Measurements from ENCODE around the gene AP2A1.

GRCh38 chr19:49829200-49829599 lies 62.4 kb downstream of the AP2A1 start:
- TF ChIP-seq CTCF (IDR thresholded peaks at IDR 0.05) = no peak
- TF ChIP-seq ZFX (IDR thresholded peaks at IDR 0.05; ENCODE audit: borderline replicate concordance) = no peak
